ENCODE results near the gene CGB1. TPM values are rescaled to one million over a fixed set of nuclear protein-coding genes. Genes with fewer than 3 reads are reported as not detected.
A peak's percentile ranks its signal among the peaks of the same experiment; 100 is the strongest.

CGB1 gene
- total and polyA plus RNA-seq, 2 of the 13 experiments (the other 11 are each of a cell fraction or from before 2014, with no cell fraction given): not detected

DNA sequence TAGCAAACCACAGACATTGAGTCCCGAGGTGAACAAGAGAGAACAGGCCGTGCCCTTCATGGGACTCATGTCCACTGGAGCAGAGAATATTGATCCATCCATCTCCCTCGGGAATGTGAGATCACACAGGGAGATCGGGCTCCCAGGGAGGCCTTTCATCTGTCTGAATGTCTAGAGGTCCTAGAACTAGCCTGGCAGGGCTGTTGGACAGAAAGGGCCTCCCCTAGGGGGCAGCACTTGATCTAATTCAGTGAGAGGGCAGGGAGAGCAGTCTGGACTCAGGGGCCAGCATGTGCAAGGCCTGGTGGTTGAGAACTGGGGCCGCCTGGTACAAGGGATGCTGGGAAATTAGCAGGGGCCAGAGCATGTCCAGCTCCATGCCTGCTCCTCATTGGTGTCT, 38.7 kb downstream of the CGB1 start:
- in situ Hi-C loops (cut with HindIII; ENCODE audit: extremely low pct_ligation_motif_present, low pct_unique_long_range_greater_than_20kb) (no loop called here), intact Hi-C loops (cut with micrococcal nuclease; ENCODE audit: unreplicated experiment) (no loop called here)
- no peak overlapping the region for H2AFZ ChIP-seq (ENCODE audit: low read length)
- no peak overlapping the region for H3K27ac ChIP-seq (ENCODE audit: extremely low read length, insufficient read depth, low read length)
- CTCF ChIA-PET (ENCODE audit: low intra/inter-chr PET ratio, low total read pairs): no interaction called here
- WGBS (ENCODE audit: low lambda C conversion rate): 50% methylated on average over 4 of the region's 5 CpGs
- peak; percentile 73 for DNase-seq (ENCODE audit: low spot score)
- H3K79me2 ChIP-seq (ENCODE audit: insufficient read depth, low read length): peaks cover 32% of the 10 kb centered on the region
- H3K9me3 ChIP-seq (ENCODE audit: low read length): no peaks in the 10 kb centered on the region
- H3K4me3 ChIP-seq (replicated peaks in 1 of 3; ENCODE audit: insufficient read depth in 1 of 3, low read depth in 2 of 3, low read length in 3 of 3): no peak overlapping the region
- no peak overlapping the region for H3K9ac ChIP-seq (ENCODE audit: insufficient read depth, low read depth, low read length)
- peaks cover 18% of the 10 kb centered on the region for H3K4me1 ChIP-seq (ENCODE audit: insufficient read depth, low read length)
- peak; percentile 57 for ATAC-seq
- no TSS peak for BruUV-seq (replicated peaks)
- POLR2A ChIA-PET: interaction anchor here (0.6 kb wide), 1 partner anchor 10 kb away, joined by 3 read pairs; no protein-coding TSS in a partner anchor
- H4K20me1 ChIP-seq (ENCODE audit: insufficient read depth, low read length): no peaks in the 10 kb centered on the region
- H3K4me2 ChIP-seq (ENCODE audit: low read depth, low read length): peak overlapping the region; percentile 33; the same call in 1 of the 2 replicates
- H3K27me3 ChIP-seq (ENCODE audit: control insufficient read depth in 1 of 2, insufficient read depth in 2 of 2, low read length in 2 of 2): no peaks in the 10 kb centered on the region; a peak in 1 of 5 replicates
- peaks cover 3 to 14% of the 10 kb centered on the region in 2 experiments; a peak in 3 of 5 replicates for H3K36me3 ChIP-seq (replicated peaks in 1 of 2; ENCODE audit: control insufficient read depth in 1 of 2, insufficient read depth in 2 of 2, low read length in 2 of 2)
- FAIRE-seq: no peak
- TF ChIP-seq ZFYVE20 (CRISPR knock-in tag; IDR thresholded peaks at IDR 0.05; ENCODE audit: borderline replicate concordance, low read depth) (no peak), ZNF607 (CRISPR knock-in tag; IDR thresholded peaks at IDR 0.05; ENCODE audit: borderline replicate concordance) (no peak), MED1 (CRISPR knock-in tag; IDR thresholded peaks at IDR 0.05) (no peak), CBX5 (CRISPR knock-in tag; IDR thresholded peaks at IDR 0.05; ENCODE audit: borderline replicate concordance) (0 out of 2 replicates have a peak, but pooled peaks have one; percentile 30), SCMH1 (CRISPR knock-in tag; IDR thresholded peaks at IDR 0.05; ENCODE audit: borderline replicate concordance) (no peak), PAX8 (CRISPR knock-in tag; IDR thresholded peaks at IDR 0.05; ENCODE audit: borderline replicate concordance) (no peak), GLI4 (CRISPR knock-in tag; IDR thresholded peaks at IDR 0.05; ENCODE audit: borderline replicate concordance) (no peak), ATRX (CRISPR knock-in tag; IDR thresholded peaks at IDR 0.05; ENCODE audit: borderline replicate concordance) (no peak), ZSCAN31 (CRISPR knock-in tag; IDR thresholded peaks at IDR 0.05; ENCODE audit: low read depth) (peak; percentile 54; the same call in 1 of the 2 replicates), TBX2 (CRISPR knock-in tag; IDR thresholded peaks at IDR 0.05; ENCODE audit: borderline replicate concordance) (peak; percentile 26; the same call in 1 of the 2 replicates), ZNF337 (CRISPR knock-in tag; IDR thresholded peaks at IDR 0.05; ENCODE audit: borderline replicate concordance, low read depth) (no peak), ZNF256 (CRISPR knock-in tag; conservative IDR thresholded peaks at IDR 0.05) (no peak), SMC3 (IDR thresholded peaks at IDR 0.05; ENCODE audit: low read length) (peak; percentile 25; the same call in 1 of the 2 replicates), STAG1 (CRISPR knock-in tag; IDR thresholded peaks at IDR 0.05) (peak; percentile 39), AGO1 (IDR thresholded peaks at IDR 0.05; ENCODE audit: low read depth, low read length, poor library complexity, severe bottlenecking) (no peak)
- TF ChIP-seq, protein P1, sequence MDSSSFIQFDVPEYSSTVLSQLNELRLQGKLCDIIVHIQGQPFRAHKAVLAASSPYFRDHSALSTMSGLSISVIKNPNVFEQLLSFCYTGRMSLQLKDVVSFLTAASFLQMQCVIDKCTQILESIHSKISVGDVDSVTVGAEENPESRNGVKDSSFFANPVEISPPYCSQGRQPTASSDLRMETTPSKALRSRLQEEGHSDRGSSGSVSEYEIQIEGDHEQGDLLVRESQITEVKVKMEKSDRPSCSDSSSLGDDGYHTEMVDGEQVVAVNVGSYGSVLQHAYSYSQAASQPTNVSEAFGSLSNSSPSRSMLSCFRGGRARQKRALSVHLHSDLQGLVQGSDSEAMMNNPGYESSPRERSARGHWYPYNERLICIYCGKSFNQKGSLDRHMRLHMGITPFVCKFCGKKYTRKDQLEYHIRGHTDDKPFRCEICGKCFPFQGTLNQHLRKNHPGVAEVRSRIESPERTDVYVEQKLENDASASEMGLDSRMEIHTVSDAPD (CRISPR knock-in tag; IDR thresholded peaks at IDR 0.05): no peak
- TF ChIP-seq, protein P2, sequence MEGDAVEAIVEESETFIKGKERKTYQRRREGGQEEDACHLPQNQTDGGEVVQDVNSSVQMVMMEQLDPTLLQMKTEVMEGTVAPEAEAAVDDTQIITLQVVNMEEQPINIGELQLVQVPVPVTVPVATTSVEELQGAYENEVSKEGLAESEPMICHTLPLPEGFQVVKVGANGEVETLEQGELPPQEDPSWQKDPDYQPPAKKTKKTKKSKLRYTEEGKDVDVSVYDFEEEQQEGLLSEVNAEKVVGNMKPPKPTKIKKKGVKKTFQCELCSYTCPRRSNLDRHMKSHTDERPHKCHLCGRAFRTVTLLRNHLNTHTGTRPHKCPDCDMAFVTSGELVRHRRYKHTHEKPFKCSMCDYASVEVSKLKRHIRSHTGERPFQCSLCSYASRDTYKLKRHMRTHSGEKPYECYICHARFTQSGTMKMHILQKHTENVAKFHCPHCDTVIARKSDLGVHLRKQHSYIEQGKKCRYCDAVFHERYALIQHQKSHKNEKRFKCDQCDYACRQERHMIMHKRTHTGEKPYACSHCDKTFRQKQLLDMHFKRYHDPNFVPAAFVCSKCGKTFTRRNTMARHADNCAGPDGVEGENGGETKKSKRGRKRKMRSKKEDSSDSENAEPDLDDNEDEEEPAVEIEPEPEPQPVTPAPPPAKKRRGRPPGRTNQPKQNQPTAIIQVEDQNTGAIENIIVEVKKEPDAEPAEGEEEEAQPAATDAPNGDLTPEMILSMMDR (CRISPR knock-in tag; IDR thresholded peaks at IDR 0.05): peak; percentile 78
- TF ChIP-seq, protein P3, sequence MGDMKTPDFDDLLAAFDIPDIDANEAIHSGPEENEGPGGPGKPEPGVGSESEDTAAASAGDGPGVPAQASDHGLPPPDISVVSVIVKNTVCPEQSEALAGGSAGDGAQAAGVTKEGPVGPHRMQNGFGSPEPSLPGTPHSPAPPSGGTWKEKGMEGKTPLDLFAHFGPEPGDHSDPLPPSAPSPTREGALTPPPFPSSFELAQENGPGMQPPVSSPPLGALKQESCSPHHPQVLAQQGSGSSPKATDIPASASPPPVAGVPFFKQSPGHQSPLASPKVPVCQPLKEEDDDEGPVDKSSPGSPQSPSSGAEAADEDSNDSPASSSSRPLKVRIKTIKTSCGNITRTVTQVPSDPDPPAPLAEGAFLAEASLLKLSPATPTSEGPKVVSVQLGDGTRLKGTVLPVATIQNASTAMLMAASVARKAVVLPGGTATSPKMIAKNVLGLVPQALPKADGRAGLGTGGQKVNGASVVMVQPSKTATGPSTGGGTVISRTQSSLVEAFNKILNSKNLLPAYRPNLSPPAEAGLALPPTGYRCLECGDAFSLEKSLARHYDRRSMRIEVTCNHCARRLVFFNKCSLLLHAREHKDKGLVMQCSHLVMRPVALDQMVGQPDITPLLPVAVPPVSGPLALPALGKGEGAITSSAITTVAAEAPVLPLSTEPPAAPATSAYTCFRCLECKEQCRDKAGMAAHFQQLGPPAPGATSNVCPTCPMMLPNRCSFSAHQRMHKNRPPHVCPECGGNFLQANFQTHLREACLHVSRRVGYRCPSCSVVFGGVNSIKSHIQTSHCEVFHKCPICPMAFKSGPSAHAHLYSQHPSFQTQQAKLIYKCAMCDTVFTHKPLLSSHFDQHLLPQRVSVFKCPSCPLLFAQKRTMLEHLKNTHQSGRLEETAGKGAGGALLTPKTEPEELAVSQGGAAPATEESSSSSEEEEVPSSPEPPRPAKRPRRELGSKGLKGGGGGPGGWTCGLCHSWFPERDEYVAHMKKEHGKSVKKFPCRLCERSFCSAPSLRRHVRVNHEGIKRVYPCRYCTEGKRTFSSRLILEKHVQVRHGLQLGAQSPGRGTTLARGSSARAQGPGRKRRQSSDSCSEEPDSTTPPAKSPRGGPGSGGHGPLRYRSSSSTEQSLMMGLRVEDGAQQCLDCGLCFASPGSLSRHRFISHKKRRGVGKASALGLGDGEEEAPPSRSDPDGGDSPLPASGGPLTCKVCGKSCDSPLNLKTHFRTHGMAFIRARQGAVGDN (CRISPR knock-in tag; IDR thresholded peaks at IDR 0.05): peak; percentile 59
